Chondrocyte (in vitro differentiated cells): ENCODE results near the gene OR56B4. TPM values are rescaled to one million over a fixed set of nuclear protein-coding genes. Genes with fewer than 3 reads are reported as not detected.
"Not testable (repeated sequence)": the region's sequence is repeated elsewhere in the genome, so short reads cannot be mapped to it uniquely, and the experiment has no call there.

Source experiments
- DNase-seq: peaks from one replicate; pipeline ENCODE4 v3.0.0; 2021; ENCODE audit warnings: mixed read lengths, low spot score
- H3K27ac Mint-ChIP-seq: one replicate; pipeline ENCODE4 v1.8.0; 2021; ENCODE audit warnings: mild to moderate bottlenecking, moderate library complexity, mixed read lengths; ENCODE audit not compliant: unreplicated experiment
- H3K27me3 Mint-ChIP-seq: 2 replicates; pipeline ENCODE4 v1.8.0; 2021; ENCODE audit warnings: low read depth, mixed read lengths
- H3K36me3 Mint-ChIP-seq: 2 replicates; pipeline ENCODE4 v1.8.0; 2021; ENCODE audit warnings: low read depth, mixed read lengths
- H3K4me1 Mint-ChIP-seq: 2 replicates; pipeline ENCODE4 v1.8.0; 2021; ENCODE audit warnings: low read depth, mild to moderate bottlenecking, mixed read lengths
- H3K4me3 Mint-ChIP-seq: one replicate; pipeline ENCODE4 v1.8.0; 2021; ENCODE audit warnings: mild to moderate bottlenecking, moderate library complexity, mixed read lengths; ENCODE audit not compliant: unreplicated experiment
- H3K9me3 Mint-ChIP-seq: 2 replicates; pipeline ENCODE4 v1.8.0; 2021; ENCODE audit warnings: low read depth, mixed read lengths
- total RNA-seq: library from RNA; stranded (reverse); gene quantifications from 3 replicates; pipeline ENCODE4 v1.2.1, GENCODE V29; 2021
- TF ChIP-seq, protein P1 (sequence below): fragments of 200-600 bp; sonication (generic); IDR thresholded peaks from 2 replicates; pipeline ENCODE4 v1.5.0; 2021; ENCODE audit warnings: antibody characterized with exemption, mild to moderate bottlenecking, moderate library complexity

OR56B4 gene
- total RNA-seq, 1 donor from 2014 or later: not detected

DNA sequence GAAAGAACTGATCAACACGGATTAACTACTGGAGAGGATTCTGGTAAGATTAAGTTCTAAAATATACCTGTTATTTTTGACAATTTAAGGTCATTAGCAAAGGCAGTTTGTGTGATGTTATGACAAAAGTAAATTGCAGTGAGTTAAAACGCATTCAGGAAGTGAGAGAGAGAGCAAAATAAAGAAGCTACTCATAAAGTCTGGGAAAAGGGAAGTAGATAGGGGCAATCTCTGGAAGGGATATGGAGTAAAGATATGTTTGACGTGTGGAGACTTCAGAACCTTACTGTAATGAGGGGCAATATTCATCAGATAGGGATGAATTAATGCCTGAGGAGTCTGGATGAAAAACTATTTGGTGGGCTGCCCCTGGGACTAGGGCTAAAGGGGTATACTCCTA is 16.8 kb downstream of the OR56B4 start:
- peaks cover 2% of the 10 kb centered on the region for H3K27me3 Mint-ChIP-seq
- no peak overlapping the region for H3K27ac Mint-ChIP-seq
- no peaks in the 10 kb centered on the region for H3K4me1 Mint-ChIP-seq
- H3K4me3 Mint-ChIP-seq: no peak overlapping the region
- no peak for DNase-seq
- TF ChIP-seq, protein P1, sequence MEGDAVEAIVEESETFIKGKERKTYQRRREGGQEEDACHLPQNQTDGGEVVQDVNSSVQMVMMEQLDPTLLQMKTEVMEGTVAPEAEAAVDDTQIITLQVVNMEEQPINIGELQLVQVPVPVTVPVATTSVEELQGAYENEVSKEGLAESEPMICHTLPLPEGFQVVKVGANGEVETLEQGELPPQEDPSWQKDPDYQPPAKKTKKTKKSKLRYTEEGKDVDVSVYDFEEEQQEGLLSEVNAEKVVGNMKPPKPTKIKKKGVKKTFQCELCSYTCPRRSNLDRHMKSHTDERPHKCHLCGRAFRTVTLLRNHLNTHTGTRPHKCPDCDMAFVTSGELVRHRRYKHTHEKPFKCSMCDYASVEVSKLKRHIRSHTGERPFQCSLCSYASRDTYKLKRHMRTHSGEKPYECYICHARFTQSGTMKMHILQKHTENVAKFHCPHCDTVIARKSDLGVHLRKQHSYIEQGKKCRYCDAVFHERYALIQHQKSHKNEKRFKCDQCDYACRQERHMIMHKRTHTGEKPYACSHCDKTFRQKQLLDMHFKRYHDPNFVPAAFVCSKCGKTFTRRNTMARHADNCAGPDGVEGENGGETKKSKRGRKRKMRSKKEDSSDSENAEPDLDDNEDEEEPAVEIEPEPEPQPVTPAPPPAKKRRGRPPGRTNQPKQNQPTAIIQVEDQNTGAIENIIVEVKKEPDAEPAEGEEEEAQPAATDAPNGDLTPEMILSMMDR: no peak
- peaks cover 3% of the 10 kb centered on the region for H3K9me3 Mint-ChIP-seq
- H3K36me3 Mint-ChIP-seq: no peaks in the 10 kb centered on the region

DNA sequence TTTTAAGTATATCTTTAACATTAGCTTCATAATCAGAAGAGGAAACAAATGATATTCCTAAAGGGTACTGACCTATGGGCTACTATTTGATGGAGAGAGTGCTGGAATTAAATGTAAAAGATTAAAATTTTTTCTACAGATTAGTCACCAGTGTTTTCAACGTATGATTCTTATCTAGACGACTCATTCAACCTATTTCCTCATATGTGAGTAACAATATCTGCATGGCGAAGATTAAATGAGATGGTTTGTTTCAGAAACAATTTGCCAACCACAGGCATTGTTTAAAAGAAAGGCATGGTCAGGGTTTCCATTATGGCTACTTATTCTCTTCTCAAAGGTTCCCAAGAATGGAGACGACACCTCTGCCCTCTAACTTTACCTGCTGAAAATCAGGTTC is 20.4 kb downstream of the OR56B4 start:
- Mint-ChIP-seq H3K4me3 (no peak overlapping the region), H3K4me1 (no peaks in the 10 kb centered on the region), H3K27me3 (peaks cover 2% of the 10 kb centered on the region), H3K9me3 (no peaks in the 10 kb centered on the region), H3K36me3 (no peaks in the 10 kb centered on the region), H3K27ac (no peak overlapping the region)
- DNase-seq: no peak
- TF ChIP-seq, protein P1: no peak

DNA sequence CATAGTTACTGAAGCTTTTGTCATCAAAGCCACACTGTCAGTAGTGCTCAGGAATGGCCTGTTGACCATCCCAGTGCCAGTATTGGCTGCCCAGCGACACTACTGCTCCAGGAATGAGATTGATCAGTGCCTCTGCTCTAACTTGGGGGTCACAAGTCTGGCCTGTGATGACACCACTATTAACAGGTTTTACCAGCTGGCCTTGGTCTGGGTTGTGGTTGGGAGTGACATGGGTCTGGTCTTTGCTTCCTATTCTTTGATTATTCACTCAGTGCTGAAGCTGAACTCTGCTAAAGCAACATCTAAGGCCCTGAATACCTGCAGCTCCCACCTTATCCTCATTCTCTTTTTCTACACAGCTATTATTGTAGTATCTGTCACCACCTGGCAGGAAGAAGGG is 21.5 kb downstream of the OR56B4 start:
- Mint-ChIP-seq H3K36me3 (no peaks in the 10 kb centered on the region), H3K4me3 (no peak overlapping the region), H3K9me3 (no peaks in the 10 kb centered on the region), H3K27me3 (peaks cover 2% of the 10 kb centered on the region), H3K27ac (no peak overlapping the region), H3K4me1 (no peaks in the 10 kb centered on the region)
- TF ChIP-seq, protein P1: no peak
- DNase-seq: no peak

DNA sequence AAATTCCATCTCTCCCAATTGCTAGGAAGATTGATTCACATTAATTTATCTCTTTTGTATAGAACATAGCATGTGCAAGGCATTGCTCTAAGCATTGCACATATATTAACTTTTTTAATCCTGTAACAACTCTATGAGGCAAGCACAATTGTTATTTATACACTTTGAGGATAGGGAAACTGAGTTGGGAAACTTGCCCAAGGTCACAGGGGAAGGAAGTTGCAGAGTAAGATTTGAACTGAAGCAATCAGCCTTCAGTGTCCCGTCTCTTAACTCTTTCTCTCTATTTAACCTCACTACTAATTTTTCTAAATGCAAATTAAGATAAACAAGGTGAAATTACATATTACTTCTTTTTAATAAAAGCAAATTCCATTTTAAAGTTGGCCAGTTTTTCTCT is 22.2 kb downstream of the OR56B4 start:
- Mint-ChIP-seq H3K36me3 (no peaks in the 10 kb centered on the region), H3K27me3 (peaks cover 3% of the 10 kb centered on the region), H3K9me3 (no peaks in the 10 kb centered on the region), H3K4me1 (no peaks in the 10 kb centered on the region), H3K4me3 (no peak overlapping the region), H3K27ac (no peak overlapping the region)
- no peak for DNase-seq
- TF ChIP-seq, protein P1: no peak

DNA sequence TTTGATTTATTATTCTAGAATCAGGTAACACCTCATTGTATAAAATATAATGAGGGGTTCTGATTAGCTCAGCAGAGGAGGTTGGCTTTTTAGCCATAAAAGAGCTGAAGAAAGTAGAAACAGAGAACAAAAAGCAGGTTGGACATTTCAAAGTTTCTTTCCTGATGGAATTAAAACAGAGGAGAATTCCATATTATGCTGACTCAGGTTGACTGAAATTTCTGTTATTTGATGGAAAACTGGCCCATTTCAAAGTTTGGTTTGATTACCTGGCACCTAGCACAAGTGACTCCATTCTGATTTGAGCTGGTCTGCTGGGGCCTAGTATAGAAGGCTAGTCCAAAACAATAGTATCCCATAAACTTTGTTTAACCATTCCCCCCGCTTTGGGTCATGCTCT is 24.9 kb downstream of the OR56B4 start:
- no peaks in the 10 kb centered on the region for H3K4me1 Mint-ChIP-seq
- H3K27me3 Mint-ChIP-seq: peaks cover 11% of the 10 kb centered on the region
- no peak for DNase-seq
- H3K9me3 Mint-ChIP-seq: no peaks in the 10 kb centered on the region
- no peak overlapping the region for H3K4me3 Mint-ChIP-seq
- H3K36me3 Mint-ChIP-seq: no peaks in the 10 kb centered on the region
- no peak overlapping the region for H3K27ac Mint-ChIP-seq
- TF ChIP-seq, protein P1: no peak

DNA sequence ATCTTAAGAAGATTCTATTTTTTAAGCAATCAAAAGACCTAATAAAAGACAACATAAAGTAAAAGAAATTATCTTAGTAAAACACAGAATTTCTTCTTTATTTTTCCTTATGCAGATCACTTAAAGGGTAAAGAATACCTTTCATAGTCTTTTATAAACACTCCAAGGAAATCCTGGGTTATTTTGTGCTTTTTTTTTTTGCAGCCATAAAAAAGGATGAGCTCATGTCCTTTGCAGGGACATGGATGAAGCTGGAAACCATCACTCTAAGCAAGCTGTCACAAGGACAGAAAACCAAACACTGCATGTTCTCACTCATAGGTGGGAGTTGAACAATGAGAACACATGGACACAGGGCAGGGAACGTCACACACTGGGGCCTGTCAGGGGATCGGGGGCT is 28.5 kb downstream of the OR56B4 start:
- H3K4me3 Mint-ChIP-seq, H3K9me3 Mint-ChIP-seq, H3K4me1 Mint-ChIP-seq, H3K27ac Mint-ChIP-seq, H3K36me3 Mint-ChIP-seq, DNase-seq: not testable (repeated sequence)
- peaks cover 22% of the 10 kb centered on the region for H3K27me3 Mint-ChIP-seq
